Mesenchymal stem cell (in vitro differentiated cells and primary cell): ENCODE measurements around the gene C9orf50.
"Not testable (repeated sequence)": the region's sequence is repeated elsewhere in the genome, so short reads cannot be mapped to it uniquely, and the experiment has no call there.

Experiments
- DNase-seq: peaks from one replicate; pipeline ENCODE4 v3.0.0-alpha.2; 2013
- H2AFZ ChIP-seq: one replicate; pipeline ENCODE4 v1.6.1; 2013; ENCODE audit warnings: low read depth, mild to moderate bottlenecking, control low read depth, inconsistent platforms, low read length, moderate library complexity
- H2AK5ac ChIP-seq: 2 replicates; pipeline ENCODE4 v1.6.1; 2013; ENCODE audit warnings: low read length, moderate library complexity, mild to moderate bottlenecking, inconsistent platforms; ENCODE audit not compliant: severe bottlenecking
- H2BK120ac ChIP-seq: one replicate; pipeline ENCODE4 v1.6.1; 2013; ENCODE audit warnings: low read depth, mild to moderate bottlenecking, inconsistent platforms, low read length, moderate library complexity
- H2BK12ac ChIP-seq, 2 experiments: one replicate each; pipeline ENCODE4 v1.6.1; 2013; ENCODE audit warnings: inconsistent platforms in 2 of 2, low read length in 2 of 2, mild to moderate bottlenecking in 2 of 2, moderate library complexity in 2 of 2, control low read depth in 1 of 2
- H2BK15ac ChIP-seq: one replicate; pipeline ENCODE4 v1.6.1; 2013; ENCODE audit warnings: mild to moderate bottlenecking, low read depth, inconsistent platforms; ENCODE audit not compliant: poor library complexity, severe bottlenecking
- H2BK5ac ChIP-seq: 2 replicates; pipeline ENCODE4 v1.6.1; 2013; ENCODE audit warnings: low read depth, mild to moderate bottlenecking, low read length, control low read depth, inconsistent platforms; ENCODE audit not compliant: poor library complexity, severe bottlenecking
- H3K14ac ChIP-seq, 2 experiments: one replicate each; pipeline ENCODE4 v1.6.1; 2013; ENCODE audit warnings: inconsistent platforms in 2 of 2, low read length in 2 of 2, control low read depth in 1 of 2, mild to moderate bottlenecking in 1 of 2, moderate library complexity in 1 of 2
- H3K18ac ChIP-seq, 2 experiments: one replicate each; pipeline ENCODE4 v1.6.1; 2013; ENCODE audit warnings: inconsistent platforms in 2 of 2, low read length in 2 of 2, control low read depth in 1 of 2, low read depth in 1 of 2, mild to moderate bottlenecking in 1 of 2
- H3K23ac ChIP-seq, 2 experiments: one replicate each; pipeline ENCODE4 v1.6.1; 2013; ENCODE audit warnings: inconsistent platforms in 2 of 2, low read length in 2 of 2, mild to moderate bottlenecking in 2 of 2, moderate library complexity in 2 of 2, control low read depth in 1 of 2
- H3K27ac ChIP-seq: 2 replicates; pipeline ENCODE4 v1.5.1; 2013; ENCODE audit warnings: mild to moderate bottlenecking, moderate library complexity, low read length, control low read depth, inconsistent platforms; ENCODE audit not compliant: poor library complexity, severe bottlenecking
- H3K27me3 ChIP-seq, 2 experiments: 2 replicates each; pipeline versions ENCODE4 v1.6.1 to v1.7.0; 2013; ENCODE audit warnings: low read length in 2 of 2, mild to moderate bottlenecking in 2 of 2, moderate library complexity in 2 of 2, control low read depth in 1 of 2, inconsistent platforms in 1 of 2; ENCODE audit not compliant: control insufficient read depth in 1 of 2, insufficient read depth in 1 of 2
- H3K36me3 ChIP-seq, 2 experiments: 2 replicates each; pipeline versions ENCODE4 v1.6.1 to v1.7.0; 2013; ENCODE audit warnings: low read length in 2 of 2, control low read depth in 1 of 2, inconsistent platforms in 1 of 2, low read depth in 1 of 2, mild to moderate bottlenecking in 1 of 2; ENCODE audit not compliant: insufficient read depth in 2 of 2, control insufficient read depth in 1 of 2
- H3K4ac ChIP-seq, 2 experiments: one replicate each; pipeline ENCODE4 v1.6.1; 2013; ENCODE audit warnings: inconsistent platforms in 2 of 2, low read length in 2 of 2, mild to moderate bottlenecking in 2 of 2, moderate library complexity in 2 of 2, control low read depth in 1 of 2, low read depth in 1 of 2
- H3K4me1 ChIP-seq: 2 replicates; pipeline ENCODE4 v1.6.1; 2013; ENCODE audit warnings: low read depth, low read length, control low read depth; ENCODE audit not compliant: control insufficient read depth, insufficient read depth
- H3K4me2 ChIP-seq: 2 replicates; pipeline ENCODE4 v1.6.1; 2013; ENCODE audit warnings: low read length, mild to moderate bottlenecking, inconsistent platforms; ENCODE audit not compliant: poor library complexity, severe bottlenecking
- H3K4me3 ChIP-seq, 2 experiments: 2 replicates each; pipeline versions ENCODE4 v1.5.1 to v1.7.0; 2013; ENCODE audit warnings: low read length in 2 of 2, mild to moderate bottlenecking in 2 of 2, control low read depth in 1 of 2, low read depth in 1 of 2; ENCODE audit not compliant: insufficient read depth in 1 of 2
- H3K79me1 ChIP-seq: replicated peaks from 2 replicates; pipeline ENCODE4 v1.6.1; 2013; ENCODE audit warnings: mild to moderate bottlenecking, control low read depth, low read length, inconsistent platforms; ENCODE audit not compliant: poor library complexity, severe bottlenecking
- H3K9ac ChIP-seq: 2 replicates; pipeline ENCODE4 v1.7.0; 2013; ENCODE audit warnings: mild to moderate bottlenecking, low read length, moderate library complexity
- H3K9me3 ChIP-seq: 2 replicates; pipeline ENCODE4 v1.7.0; 2013; ENCODE audit warnings: mild to moderate bottlenecking, low read length; ENCODE audit not compliant: control insufficient read depth
- H4K8ac ChIP-seq: one replicate; pipeline ENCODE4 v1.6.1; 2013; ENCODE audit warnings: inconsistent platforms, mild to moderate bottlenecking, low read length, moderate library complexity
- H4K91ac ChIP-seq: one replicate; pipeline ENCODE4 v1.6.1; 2013; ENCODE audit warnings: mild to moderate bottlenecking, low read length, inconsistent platforms
- WGBS: methylation state at CpG from one replicate; pipeline ENCODE4 v1.1.7; 2013; ENCODE audit warnings: mixed read lengths; 5-methylcytosine and 5-hydroxymethylcytosine counted together

Gene C9orf50

GRCh38 chr9:129595903-129596540, 24.9 kb downstream of the C9orf50 start:
- Histone ChIP-seq H2BK12ac (peak overlapping the region; percentile 84 to 89), H3K23ac (no peak overlapping the region), H3K9me3 (no peaks in the 10 kb centered on the region), H3K4me1 (peaks cover 26% of the 10 kb centered on the region), H2BK15ac (peak overlapping the region; percentile 84), H3K9ac (no peak overlapping the region), H3K14ac (peak overlapping the region in 1 of 2 experiments; percentile 77), H2BK120ac (peak overlapping the region; percentile 9), H2AFZ (no peak overlapping the region), H4K91ac (peak overlapping the region; percentile 77), H3K79me1 (no peaks in the 10 kb centered on the region), H3K4me3 (no peak overlapping the region), H2AK5ac (peak overlapping the region; percentile 85), H3K18ac (peak overlapping the region; percentile 72 to 92), H2BK5ac (peak overlapping the region; percentile 9), H3K4me2 (peak overlapping the region; percentile 92), H3K27ac (peak overlapping the region; percentile 10), H3K4ac (peak overlapping the region; percentile 72 to 88), H4K8ac (peak overlapping the region; percentile 99), H3K36me3 (no peaks in the 10 kb centered on the region), H3K27me3 (no peaks in the 10 kb centered on the region)
- WGBS, result 92% methylated on average over 6 of the region's 6 CpGs
- no peak for DNase-seq

GRCh38 chr9:129595311-129595741, 25.6 kb downstream of the C9orf50 start:
- Histone ChIP-seq H2BK120ac (no peak overlapping the region), H3K36me3 (no peaks in the 10 kb centered on the region), H2BK15ac (no peak overlapping the region), H3K4me1 (peaks cover 26% of the 10 kb centered on the region), H2BK5ac (no peak overlapping the region), H2BK12ac (no peak overlapping the region), H3K9ac (peak overlapping the region; percentile 10), H3K18ac (no peak overlapping the region), H3K4me3 (no peak overlapping the region), H3K9me3 (no peaks in the 10 kb centered on the region), H3K14ac (no peak overlapping the region), H3K4me2 (no peak overlapping the region), H4K91ac (no peak overlapping the region), H3K27ac (no peak overlapping the region), H4K8ac (no peak overlapping the region), H3K27me3 (no peaks in the 10 kb centered on the region), H3K4ac (no peak overlapping the region), H2AK5ac (peak overlapping the region; percentile 62), H3K23ac (no peak overlapping the region), H2AFZ (no peak overlapping the region), H3K79me1 (no peaks in the 10 kb centered on the region)
- WGBS, result 82% methylated on average over 4 of the region's 5 CpGs
- no peak for DNase-seq

- no peak overlapping the region for H3K4me2 ChIP-seq
- H3K27ac ChIP-seq, result no peak overlapping the region
- H3K27me3 ChIP-seq, result no peaks in the 10 kb centered on the region
- H3K4me3 ChIP-seq, result no peak overlapping the region
- H2BK12ac ChIP-seq, result peak overlapping the region in 1 of 2 experiments; percentile 73
- no peak for DNase-seq
- peaks cover 26% of the 10 kb centered on the region for H3K4me1 ChIP-seq
- H2BK5ac ChIP-seq, result no peak overlapping the region
- H2BK120ac ChIP-seq, result no peak overlapping the region
- H3K9ac ChIP-seq, result no peak overlapping the region
- no peak overlapping the region for H3K14ac ChIP-seq
- H3K79me1 ChIP-seq, result no peaks in the 10 kb centered on the region
- peak overlapping the region in 1 of 2 experiments; percentile 44 for H3K18ac ChIP-seq
- H3K4ac ChIP-seq, result peak overlapping the region in 1 of 2 experiments; percentile 68
- no peak overlapping the region for H2AFZ ChIP-seq
- no peak overlapping the region for H3K23ac ChIP-seq
- 84% methylated on average over 7 of the region's 7 CpGs for WGBS
- no peak overlapping the region for H4K8ac ChIP-seq
- H2BK15ac ChIP-seq, result no peak overlapping the region
- H3K9me3 ChIP-seq, result no peaks in the 10 kb centered on the region
- peak overlapping the region; percentile 62 for H2AK5ac ChIP-seq
- H3K36me3 ChIP-seq, result no peaks in the 10 kb centered on the region
- H4K91ac ChIP-seq, result no peak overlapping the region
These were observed 26.3 kb downstream of the C9orf50 start for GRCh38 chr9:129594632-129595031.

GRCh38 chr9:129592790-129593189, 28.1 kb downstream of the C9orf50 start:
- not testable (repeated sequence) for H3K9ac ChIP-seq, H3K79me1 ChIP-seq, H2BK12ac ChIP-seq, H4K91ac ChIP-seq, H3K9me3 ChIP-seq, H3K27me3 ChIP-seq, DNase-seq, H2AFZ ChIP-seq, H3K23ac ChIP-seq, H3K14ac ChIP-seq, H3K18ac ChIP-seq, H3K27ac ChIP-seq, H3K4ac ChIP-seq, H3K36me3 ChIP-seq, H2BK120ac ChIP-seq, H2AK5ac ChIP-seq, H3K4me3 ChIP-seq, H3K4me2 ChIP-seq, H2BK5ac ChIP-seq, H4K8ac ChIP-seq
- 92% methylated on average over 10 of the region's 10 CpGs for WGBS
- H2BK15ac ChIP-seq, result peak overlapping the region; percentile 40
- H3K4me1 ChIP-seq, result peaks cover 19% of the 10 kb centered on the region
